Stimulated activated CD4-positive, alpha-beta T cell treated with anti-CD3 and anti-CD28 coated beads, Interleukin-15, amount 100 ng/mL, for 24 hours (primary cell): ENCODE results near the gene MIXL1.
"Not testable (repeated sequence)": the region's sequence is repeated elsewhere in the genome, so short reads cannot be mapped to it uniquely, and the experiment has no call there.

Source experiments
- DNase-seq: peaks from one replicate; pipeline ENCODE4 v3.0.0-alpha.2; 2020

Gene MIXL1

GRCh38 chr1:226216056-226216455 is 7.4 kb upstream of the MIXL1 start:
- no peak for DNase-seq

GRCh38 chr1:226217273-226217672 is 6.2 kb upstream of the MIXL1 start:
- no peak for DNase-seq

GRCh38 chr1:226220473-226221189 is 2.8 kb upstream of the MIXL1 start:
- no peak for DNase-seq

- peak; percentile 23 for DNase-seq
Measured at GRCh38 chr1:226222686-226223085, 778 bp upstream of the MIXL1 start.

GRCh38 chr1:226223786-226224244 is 351 bp downstream of the MIXL1 start:
- peak; percentile 42 for DNase-seq

- no peak for DNase-seq
Measured at GRCh38 chr1:226226601-226227000, 3.1 kb downstream of the MIXL1 start.

- DNase-seq: no peak
Measured at GRCh38 chr1:226233293-226233692, 9.8 kb downstream of the MIXL1 start.

GRCh38 chr1:226233806-226234205 is 10.3 kb downstream of the MIXL1 start:
- DNase-seq: no peak

- no peak for DNase-seq
Measured at GRCh38 chr1:226236826-226237225, 13.4 kb downstream of the MIXL1 start.

- no peak for DNase-seq
Measured at GRCh38 chr1:226239421-226239820, 16.0 kb downstream of the MIXL1 start.

- DNase-seq: no peak
Measured at GRCh38 chr1:226248091-226248490, 24.6 kb downstream of the MIXL1 start.

- no peak for DNase-seq
Measured at GRCh38 chr1:226248796-226249195, 25.3 kb downstream of the MIXL1 start.

- no peak for DNase-seq
Measured at GRCh38 chr1:226250511-226250910, 27.0 kb downstream of the MIXL1 start.

- not testable (repeated sequence) for DNase-seq
Measured at GRCh38 chr1:226252841-226253240, 29.4 kb downstream of the MIXL1 start.

GRCh38 chr1:226253933-226254332 is 30.5 kb downstream of the MIXL1 start:
- DNase-seq: no peak

GRCh38 chr1:226255380-226255779 is 31.9 kb downstream of the MIXL1 start:
- DNase-seq: no peak

- no peak for DNase-seq
Measured at GRCh38 chr1:226261818-226262217, 38.4 kb downstream of the MIXL1 start.

- DNase-seq: no peak
Measured at GRCh38 chr1:226268421-226269124, 45.1 kb downstream of the MIXL1 start.

- DNase-seq: not testable (repeated sequence)
Measured at GRCh38 chr1:226272233-226272902, 48.9 kb downstream of the MIXL1 start.

GRCh38 chr1:226274138-226274537 is 50.7 kb downstream of the MIXL1 start:
- no peak for DNase-seq

GRCh38 chr1:226276077-226276682 is 52.7 kb downstream of the MIXL1 start:
- no peak for DNase-seq
